ENCODE data around the gene ZNF638.

- TF ChIP-seq, protein P1, sequence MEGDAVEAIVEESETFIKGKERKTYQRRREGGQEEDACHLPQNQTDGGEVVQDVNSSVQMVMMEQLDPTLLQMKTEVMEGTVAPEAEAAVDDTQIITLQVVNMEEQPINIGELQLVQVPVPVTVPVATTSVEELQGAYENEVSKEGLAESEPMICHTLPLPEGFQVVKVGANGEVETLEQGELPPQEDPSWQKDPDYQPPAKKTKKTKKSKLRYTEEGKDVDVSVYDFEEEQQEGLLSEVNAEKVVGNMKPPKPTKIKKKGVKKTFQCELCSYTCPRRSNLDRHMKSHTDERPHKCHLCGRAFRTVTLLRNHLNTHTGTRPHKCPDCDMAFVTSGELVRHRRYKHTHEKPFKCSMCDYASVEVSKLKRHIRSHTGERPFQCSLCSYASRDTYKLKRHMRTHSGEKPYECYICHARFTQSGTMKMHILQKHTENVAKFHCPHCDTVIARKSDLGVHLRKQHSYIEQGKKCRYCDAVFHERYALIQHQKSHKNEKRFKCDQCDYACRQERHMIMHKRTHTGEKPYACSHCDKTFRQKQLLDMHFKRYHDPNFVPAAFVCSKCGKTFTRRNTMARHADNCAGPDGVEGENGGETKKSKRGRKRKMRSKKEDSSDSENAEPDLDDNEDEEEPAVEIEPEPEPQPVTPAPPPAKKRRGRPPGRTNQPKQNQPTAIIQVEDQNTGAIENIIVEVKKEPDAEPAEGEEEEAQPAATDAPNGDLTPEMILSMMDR (IDR thresholded peaks at IDR 0.05): no peak
- TF ChIP-seq POLR2AphosphoS5 (IDR thresholded peaks at IDR 0.05; ENCODE audit: low read depth, low read length) (no peak), SIN3A (IDR thresholded peaks at IDR 0.05; ENCODE audit: borderline replicate concordance, insufficient read depth, low read depth, low read length) (no peak), TCF7L2 (IDR thresholded peaks at IDR 0.05; ENCODE audit: low read depth, low read length) (no peak)
- TF ChIP-seq, protein P2, sequence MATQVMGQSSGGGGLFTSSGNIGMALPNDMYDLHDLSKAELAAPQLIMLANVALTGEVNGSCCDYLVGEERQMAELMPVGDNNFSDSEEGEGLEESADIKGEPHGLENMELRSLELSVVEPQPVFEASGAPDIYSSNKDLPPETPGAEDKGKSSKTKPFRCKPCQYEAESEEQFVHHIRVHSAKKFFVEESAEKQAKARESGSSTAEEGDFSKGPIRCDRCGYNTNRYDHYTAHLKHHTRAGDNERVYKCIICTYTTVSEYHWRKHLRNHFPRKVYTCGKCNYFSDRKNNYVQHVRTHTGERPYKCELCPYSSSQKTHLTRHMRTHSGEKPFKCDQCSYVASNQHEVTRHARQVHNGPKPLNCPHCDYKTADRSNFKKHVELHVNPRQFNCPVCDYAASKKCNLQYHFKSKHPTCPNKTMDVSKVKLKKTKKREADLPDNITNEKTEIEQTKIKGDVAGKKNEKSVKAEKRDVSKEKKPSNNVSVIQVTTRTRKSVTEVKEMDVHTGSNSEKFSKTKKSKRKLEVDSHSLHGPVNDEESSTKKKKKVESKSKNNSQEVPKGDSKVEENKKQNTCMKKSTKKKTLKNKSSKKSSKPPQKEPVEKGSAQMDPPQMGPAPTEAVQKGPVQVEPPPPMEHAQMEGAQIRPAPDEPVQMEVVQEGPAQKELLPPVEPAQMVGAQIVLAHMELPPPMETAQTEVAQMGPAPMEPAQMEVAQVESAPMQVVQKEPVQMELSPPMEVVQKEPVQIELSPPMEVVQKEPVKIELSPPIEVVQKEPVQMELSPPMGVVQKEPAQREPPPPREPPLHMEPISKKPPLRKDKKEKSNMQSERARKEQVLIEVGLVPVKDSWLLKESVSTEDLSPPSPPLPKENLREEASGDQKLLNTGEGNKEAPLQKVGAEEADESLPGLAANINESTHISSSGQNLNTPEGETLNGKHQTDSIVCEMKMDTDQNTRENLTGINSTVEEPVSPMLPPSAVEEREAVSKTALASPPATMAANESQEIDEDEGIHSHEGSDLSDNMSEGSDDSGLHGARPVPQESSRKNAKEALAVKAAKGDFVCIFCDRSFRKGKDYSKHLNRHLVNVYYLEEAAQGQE (IDR thresholded peaks at IDR 0.05; ENCODE audit: insufficient read depth in 1 of 2, low read depth in 2 of 2, low read length in 1 of 2): no peak
These were observed 27.5 kb downstream of the ZNF638 start for GRCh38 chr2:71358931-71359671.

Data from Panc1 (cell line).